HTERT RPE-1 (cell line): ENCODE results near the gene JKAMP.

ENCODE experiments used
- in situ Hi-C: fragments of 300-500 bp; cut with MboI; formaldehyde crosslinking; loops from 4 replicates; pipeline ENCODE4 v1.14.3; 2020; ENCODE audit warnings: low sequenced_read_pairs

JKAMP gene

GRCh38 chr14:59481407-59481806 lies 2.9 kb upstream of the JKAMP start:
- in situ Hi-C loops, result no loop called here

GRCh38 chr14:59481871-59482540 lies 2.3 kb upstream of the JKAMP start:
- in situ Hi-C loops, result no loop called here

- in situ Hi-C loops, result no loop called here
Measured at GRCh38 chr14:59482541-59483331, 1.6 kb upstream of the JKAMP start.

- in situ Hi-C loops, result no loop called here
Measured at GRCh38 chr14:59483363-59483762, 954 bp upstream of the JKAMP start.

GRCh38 chr14:59484639-59485175 lies 390 bp downstream of the JKAMP start:
- in situ Hi-C loops, result no loop called here

- in situ Hi-C loops, result no loop called here
Measured at GRCh38 chr14:59490756-59491155, 6.4 kb downstream of the JKAMP start.

- in situ Hi-C loops, result no loop called here
Measured at GRCh38 chr14:59492384-59492783, 8.1 kb downstream of the JKAMP start.

GRCh38 chr14:59500732-59501131 lies 16.4 kb downstream of the JKAMP start:
- in situ Hi-C loops, result no loop called here

- in situ Hi-C loops, result no loop called here
Measured at GRCh38 chr14:59503256-59503655, 18.9 kb downstream of the JKAMP start.

- in situ Hi-C loops, result no loop called here
Measured at GRCh38 chr14:59507063-59507751, 22.9 kb downstream of the JKAMP start.

GRCh38 chr14:59507752-59508103 lies 23.4 kb downstream of the JKAMP start:
- in situ Hi-C loops, result no loop called here

GRCh38 chr14:59509101-59509500 lies 24.8 kb downstream of the JKAMP start:
- in situ Hi-C loops, result no loop called here

GRCh38 chr14:59510001-59510400 lies 25.7 kb downstream of the JKAMP start:
- in situ Hi-C loops, result no loop called here

GRCh38 chr14:59510966-59511365 lies 26.6 kb downstream of the JKAMP start:
- in situ Hi-C loops, result no loop called here

- in situ Hi-C loops, result no loop called here
Measured at GRCh38 chr14:59511916-59512575, 27.7 kb downstream of the JKAMP start.

- in situ Hi-C loops, result no loop called here
Measured at GRCh38 chr14:59520224-59520623, 35.9 kb downstream of the JKAMP start.

- in situ Hi-C loops, result no loop called here
Measured at GRCh38 chr14:59529189-59529588, 44.9 kb downstream of the JKAMP start.

- in situ Hi-C loops, result no loop called here
Measured at GRCh38 chr14:59530349-59530748, 46.0 kb downstream of the JKAMP start.

GRCh38 chr14:59532419-59532818 lies 48.1 kb downstream of the JKAMP start:
- in situ Hi-C loops, result no loop called here

- in situ Hi-C loops, result no loop called here
Measured at GRCh38 chr14:59534361-59534987, 50.2 kb downstream of the JKAMP start.

- in situ Hi-C loops, result no loop called here
Measured at GRCh38 chr14:59537476-59537875, 53.2 kb downstream of the JKAMP start.
